Body of pancreas (tissue), 4 donors: ENCODE measurements around the gene ZBTB5. TPM values are rescaled to one million over a fixed set of nuclear protein-coding genes. Genes with fewer than 3 reads are reported as not detected.

ENCODE experiments used
- ATAC-seq: fragments of 150-250 bp; one replicate; pipeline ENCODE4 v1.9.1; 2016
- DNase-seq, 4 donors: peaks; one replicate each; pipeline ENCODE4 v3.0.0-alpha.2; 2019
- H3K27ac ChIP-seq, 4 donors: fragments of 200-600 bp; sonication (generic); 1 replicate in 3 of 4; 2 replicates in 1 of 4; pipeline versions ENCODE4 v1.5.1 to v1.6.1; 2016 to 2019; ENCODE audit warnings: mild to moderate bottlenecking in 1 of 4, mixed read lengths in 1 of 4, moderate library complexity in 1 of 4
- H3K27me3 ChIP-seq, 2 donors: fragments of 200-600 bp; sonication (generic); one replicate each; pipeline ENCODE4 v1.6.0; 2016; ENCODE audit warnings: mild to moderate bottlenecking in 1 of 2
- H3K36me3 ChIP-seq, 2 donors: fragments of 200-600 bp; sonication (generic); replicated peaks in 1 of 2; 2 replicates each; pipeline ENCODE4 v1.5.1; 2016; ENCODE audit warnings: low read depth in 2 of 2; ENCODE audit not compliant: insufficient read depth in 1 of 2
- H3K4me1 ChIP-seq: fragments of 200-600 bp; sonication (generic); one replicate; pipeline ENCODE4 v1.6.0; 2016
- H3K4me3 ChIP-seq, 2 donors: fragments of 200-600 bp; sonication (generic); 1 replicate in 1 of 2; 2 replicates in 1 of 2; pipeline ENCODE4 v1.5.1; 2016 to 2019
- H3K9me3 ChIP-seq, 3 donors: fragments of 200-600 bp; sonication (generic); 1 replicate in 2 of 3; 2 replicates in 1 of 3; pipeline ENCODE4 v1.5.1; 2016
- CTCF ChIP-seq, 7 experiments: fragments of 450-650 bp in 4 of 7; fragments of 200-600 bp in 3 of 7; sonication (generic) in 3 of 7; IDR thresholded peaks; one replicate each; pipeline ENCODE4 v1.5.1; 2016 to 2019; ENCODE audit warnings: antibody characterized with exemption in 7 of 7
- POLR2A ChIP-seq, 3 donors: fragments of 450-650 bp; IDR thresholded peaks; one replicate each; pipeline ENCODE4 v1.6.1; 2016; ENCODE audit warnings: antibody characterized with exemption in 3 of 3, mild to moderate bottlenecking in 2 of 3
- WGBS, 2 donors: methylation state at CpG; one replicate each; pipeline ENCODE4 v1.1.5; 2017; 5-methylcytosine and 5-hydroxymethylcytosine counted together
- intact Hi-C: fragments of 100-400 bp; cut with DNase I; formaldehyde crosslinking; loops from one replicate; pipeline ENCODE4 v1.15.1; 2023
- total RNA-seq, 2 donors: library from RNA; depleted of rRNA; stranded (reverse); fragments of >200 nt; gene quantifications; one replicate each; pipeline ENCODE4 v1.1.0, GENCODE V29; 2016

Gene ZBTB5
- total RNA-seq, 2 donors from 2014 or later: 8.8 to 9.9 TPM

GRCh38 chr9:37444890-37445289 is 20.4 kb downstream of the ZBTB5 start:
- Histone ChIP-seq H3K36me3 (peaks cover 2 to 10% of the 10 kb centered on the region in 2 donors), H3K27ac (no peak overlapping the region), H3K4me3 (no peak overlapping the region), H3K27me3 (no peaks in the 10 kb centered on the region), H3K9me3 (no peaks in the 10 kb centered on the region), H3K4me1 (peaks cover 14% of the 10 kb centered on the region)
- TF ChIP-seq CTCF (IDR thresholded peaks at IDR 0.05) (no peak), POLR2A (IDR thresholded peaks at IDR 0.05) (no peak)
- WGBS, 2 donors: 15 to 18% methylated on average over 2 of the region's 2 CpGs
- ATAC-seq: no peak
- intact Hi-C loops: loop anchor here (10.0 kb wide), 1 partner anchor 50 kb away; no protein-coding TSS in a partner anchor
- no peak for DNase-seq

GRCh38 chr9:37443566-37443965 is 21.7 kb downstream of the ZBTB5 start:
- peaks cover 15% of the 10 kb centered on the region for H3K4me1 ChIP-seq
- no peak for DNase-seq
- H3K27ac ChIP-seq: no peak overlapping the region
- no peaks in the 10 kb centered on the region for H3K9me3 ChIP-seq
- intact Hi-C loops: loop anchor here (10.0 kb wide), 1 partner anchor 51 kb away; no protein-coding TSS in a partner anchor
- no peaks in the 10 kb centered on the region for H3K27me3 ChIP-seq
- ATAC-seq: no peak
- no peak overlapping the region for H3K4me3 ChIP-seq
- peaks cover 6 to 12% of the 10 kb centered on the region in 2 donors for H3K36me3 ChIP-seq
- TF ChIP-seq CTCF (IDR thresholded peaks at IDR 0.05): no peak
- TF ChIP-seq POLR2A (IDR thresholded peaks at IDR 0.05): no peak
- 95 to 98% methylated on average over 5 of the region's 5 CpGs for WGBS, 2 donors

- peaks cover 6 to 12% of the 10 kb centered on the region in 2 donors for H3K36me3 ChIP-seq
- WGBS, 2 donors: 85 to 90% methylated on average over 2 of the region's 2 CpGs
- DNase-seq (no peak), ATAC-seq (no peak)
- no peak overlapping the region for H3K27ac ChIP-seq
- no peak overlapping the region for H3K4me3 ChIP-seq
- intact Hi-C loops: loop anchor here (10.0 kb wide), 1 partner anchor 52 kb away; no protein-coding TSS in a partner anchor
- peaks cover 21% of the 10 kb centered on the region for H3K4me1 ChIP-seq
- H3K27me3 ChIP-seq: no peaks in the 10 kb centered on the region
- no peak for TF ChIP-seq POLR2A (IDR thresholded peaks at IDR 0.05)
- no peaks in the 10 kb centered on the region for H3K9me3 ChIP-seq
These were observed 22.7 kb downstream of the ZBTB5 start for GRCh38 chr9:37442556-37442955.

- no peak for DNase-seq
- H3K4me1 ChIP-seq: peaks cover 21% of the 10 kb centered on the region
- H3K4me3 ChIP-seq: no peak overlapping the region
- no peaks in the 10 kb centered on the region for H3K27me3 ChIP-seq
- 86 to 87% methylated on average over 18 to 21 of the region's 21 CpGs for WGBS, 2 donors
- peaks cover 6 to 12% of the 10 kb centered on the region in 2 donors for H3K36me3 ChIP-seq
- ATAC-seq: no peak
- TF ChIP-seq POLR2A (IDR thresholded peaks at IDR 0.05) (no peak), CTCF (IDR thresholded peaks at IDR 0.05) (no peak)
- no peaks in the 10 kb centered on the region for H3K9me3 ChIP-seq
- intact Hi-C loops: loop anchor here (10.0 kb wide), 1 partner anchor 53 kb away; no protein-coding TSS in a partner anchor
- no peak overlapping the region for H3K27ac ChIP-seq
These were observed 23.4 kb downstream of the ZBTB5 start for GRCh38 chr9:37441776-37442370.

DNA sequence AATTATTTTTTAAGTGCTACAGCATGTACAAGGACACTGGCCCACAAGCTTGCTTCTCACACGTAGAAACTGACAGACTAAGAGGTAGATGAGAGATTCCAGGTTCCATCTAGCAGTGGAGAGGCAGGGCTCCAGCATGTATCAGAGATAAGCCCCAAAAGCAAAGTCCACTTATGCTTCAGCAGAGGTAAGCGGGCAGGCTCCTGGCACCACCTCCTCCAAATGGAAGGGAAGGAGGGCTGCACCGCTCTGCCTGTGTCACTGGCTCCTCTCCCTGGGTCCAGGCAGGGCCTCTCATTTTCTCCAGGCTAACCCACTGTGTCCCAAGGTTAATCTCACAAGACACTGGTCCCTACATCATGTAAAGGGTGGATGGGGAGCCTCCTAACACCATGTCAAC is 26.9 kb downstream of the ZBTB5 start:
- Histone ChIP-seq H3K27ac (no peak overlapping the region), H3K27me3 (no peaks in the 10 kb centered on the region), H3K9me3 (no peaks in the 10 kb centered on the region), H3K4me1 (peaks cover 7% of the 10 kb centered on the region), H3K36me3 (peaks cover 6 to 12% of the 10 kb centered on the region in 2 donors), H3K4me3 (no peak overlapping the region)
- intact Hi-C loops: no loop called here
- ATAC-seq (peak; percentile 30), DNase-seq (no peak)
- TF ChIP-seq CTCF (IDR thresholded peaks at IDR 0.05): no peak
- TF ChIP-seq POLR2A (IDR thresholded peaks at IDR 0.05): no peak
- WGBS, 2 donors: 45 to 48% methylated on average over 3 of the region's 3 CpGs
